ENCODE results near the gene EFEMP1.

The EFEMP1 gene

DNA sequence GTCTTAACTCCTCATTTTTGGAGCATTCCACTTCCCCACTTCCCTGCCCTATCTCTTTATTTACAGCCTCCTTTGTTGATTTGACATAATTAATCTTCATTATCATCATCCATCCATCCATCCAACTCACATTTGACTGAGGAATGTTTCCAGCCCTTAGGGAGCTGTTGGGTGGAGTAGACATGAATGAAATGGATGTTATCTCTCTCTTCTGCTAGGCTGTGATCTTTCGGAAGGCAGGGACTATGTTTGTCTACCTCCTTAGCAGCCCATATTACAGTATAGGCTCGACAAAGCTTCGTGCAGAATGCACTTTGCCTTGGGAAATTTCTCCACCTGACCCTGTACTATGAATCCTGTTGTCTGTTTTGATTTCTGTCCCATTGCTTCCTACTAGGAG, 7.7 kb upstream of the EFEMP1 start:
- no peak for DNase-seq

DNA sequence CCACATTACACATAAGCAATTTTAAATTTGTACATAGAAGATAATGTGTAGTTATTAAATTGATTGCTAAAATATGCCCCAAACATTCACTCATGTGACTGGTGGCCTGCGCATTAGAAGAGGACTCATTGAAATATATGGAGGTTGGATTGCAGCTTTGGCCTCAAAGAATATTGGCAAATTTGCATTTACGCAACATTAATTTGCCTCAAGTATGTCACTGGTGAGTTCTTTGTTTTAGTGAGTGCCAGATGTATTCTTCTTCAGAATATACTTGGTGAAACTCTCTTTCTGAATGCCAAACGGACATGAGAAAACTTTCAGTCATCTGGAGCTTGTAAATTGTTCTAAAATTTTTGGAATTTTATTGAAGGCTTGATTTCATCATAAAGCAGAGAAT, 5.9 kb upstream of the EFEMP1 start:
- DNase-seq = no peak

DNA sequence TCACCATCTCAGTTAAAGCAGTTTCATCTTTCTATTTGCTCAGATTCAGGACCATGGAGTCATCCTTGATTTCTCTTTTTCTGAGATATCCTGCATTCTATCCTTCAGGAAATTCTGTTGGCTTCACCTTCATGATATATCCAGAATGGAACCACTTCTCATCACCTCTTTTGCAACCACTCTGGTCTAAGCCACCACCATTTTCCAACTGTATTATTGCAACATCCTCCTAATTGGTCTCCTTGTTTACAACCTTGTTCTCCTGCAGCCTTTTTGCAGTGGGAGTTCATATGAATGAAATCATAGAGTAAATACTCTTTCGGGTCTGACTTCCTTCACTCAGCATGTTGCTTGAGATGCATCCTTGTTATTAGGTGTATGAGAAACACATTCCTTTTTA, 3.4 kb upstream of the EFEMP1 start:
- no peak for DNase-seq

DNA sequence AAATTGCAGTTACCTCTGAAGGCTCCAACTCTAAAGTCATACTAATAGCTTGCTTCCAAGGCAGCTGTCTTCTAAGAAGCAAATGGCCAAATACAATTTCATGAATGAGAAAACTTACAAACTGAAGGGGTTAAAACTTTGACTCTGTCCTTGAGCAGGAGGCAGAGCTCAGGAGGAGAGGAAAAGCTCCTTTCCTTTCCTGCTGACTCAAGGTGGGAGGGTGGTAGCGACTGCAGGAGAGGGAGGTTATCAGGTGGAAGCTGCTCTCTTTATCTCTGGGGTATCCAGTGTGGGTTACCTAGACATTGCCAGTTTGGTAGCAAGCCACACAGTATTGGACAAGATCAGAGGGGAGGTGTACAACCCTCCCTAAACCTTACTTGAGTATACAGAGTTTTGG, 2.7 kb upstream of the EFEMP1 start:
- no peak for DNase-seq

DNA sequence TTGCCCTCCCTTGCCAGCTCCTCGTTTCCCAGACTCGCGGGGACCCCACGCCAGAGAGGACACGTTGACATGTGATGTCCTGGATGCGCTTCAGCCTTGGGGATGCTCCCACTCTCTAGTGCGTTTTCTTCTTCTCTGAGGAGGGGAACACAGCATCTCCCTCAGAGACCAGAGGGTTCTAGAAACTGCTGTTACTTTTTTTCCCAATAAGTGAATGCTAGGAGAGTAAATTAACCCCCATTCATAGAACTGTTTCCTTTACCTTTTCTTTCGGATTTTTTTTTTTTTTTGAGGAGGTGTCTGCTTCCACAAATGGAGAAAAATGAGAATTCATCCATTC, 370 bp upstream of the EFEMP1 start:
- no peak for DNase-seq

DNA sequence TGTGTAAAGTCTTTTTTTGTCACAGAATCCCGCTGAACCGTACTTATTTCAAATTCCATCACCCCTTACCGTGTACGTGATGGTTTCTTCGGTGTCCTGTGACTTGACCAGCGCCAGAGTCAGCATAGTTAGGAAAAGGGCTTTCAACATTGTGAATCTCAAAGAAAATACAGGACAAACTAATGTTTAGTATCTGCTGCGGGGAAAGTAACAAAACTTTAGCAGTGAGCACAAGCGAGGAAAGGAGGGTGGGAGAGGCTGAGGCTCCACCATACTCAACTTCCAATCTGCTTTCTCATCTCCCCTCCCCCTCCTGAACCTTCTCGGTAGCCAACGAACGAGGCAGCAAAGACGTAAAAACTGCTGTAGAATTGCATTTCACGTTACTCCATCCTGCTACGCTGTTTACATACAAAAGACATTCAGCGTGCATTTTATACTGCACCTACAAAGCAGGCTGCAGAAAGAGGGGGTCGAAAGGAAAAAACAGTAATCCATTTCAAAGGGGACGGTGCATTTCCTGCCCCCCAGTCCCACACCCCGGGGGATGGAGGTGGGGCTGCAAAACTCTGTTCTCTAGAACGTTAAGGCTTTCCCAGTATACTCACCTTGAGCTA, 1.2 kb downstream of the EFEMP1 start:
- no peak for DNase-seq

DNA sequence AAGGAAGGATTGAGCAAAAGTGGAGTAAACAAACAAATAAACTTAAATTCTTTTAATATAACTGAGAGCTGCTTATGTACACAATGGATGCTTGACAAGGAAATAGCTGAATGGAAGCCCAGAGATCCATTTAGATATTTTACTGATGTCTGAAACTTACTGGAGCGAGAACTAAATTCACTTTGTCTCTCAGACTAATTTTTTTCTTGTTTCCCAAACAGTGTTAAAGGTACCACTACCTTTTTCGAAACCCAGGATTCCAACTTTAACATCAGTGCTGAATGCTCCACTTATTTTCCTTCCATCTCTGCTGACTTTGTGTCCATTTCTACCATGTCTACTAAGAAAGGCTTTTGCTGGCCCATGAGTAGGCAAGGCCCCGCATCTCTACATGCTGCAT, 4.0 kb downstream of the EFEMP1 start:
- no peak for DNase-seq

DNA sequence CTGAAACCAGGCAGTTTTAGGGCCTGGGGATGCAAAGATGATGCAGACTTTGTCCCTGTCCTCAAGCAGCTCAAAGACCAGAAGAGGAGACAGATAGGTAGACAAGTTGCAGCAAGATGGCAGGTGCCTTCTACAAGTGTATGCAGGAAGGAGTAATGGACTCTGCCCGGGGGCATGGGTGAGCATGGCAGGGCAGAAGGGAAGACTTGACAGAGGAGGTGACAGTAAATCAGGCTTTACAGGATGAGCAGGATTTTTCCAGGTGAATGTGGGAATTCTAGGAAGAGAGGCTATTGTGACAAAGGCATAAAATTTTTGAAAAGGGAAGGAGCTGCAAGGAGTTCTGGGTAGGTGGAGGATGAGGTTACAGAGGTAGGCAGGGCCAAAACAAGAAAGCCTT, 4.7 kb downstream of the EFEMP1 start:
- no peak for DNase-seq

DNA sequence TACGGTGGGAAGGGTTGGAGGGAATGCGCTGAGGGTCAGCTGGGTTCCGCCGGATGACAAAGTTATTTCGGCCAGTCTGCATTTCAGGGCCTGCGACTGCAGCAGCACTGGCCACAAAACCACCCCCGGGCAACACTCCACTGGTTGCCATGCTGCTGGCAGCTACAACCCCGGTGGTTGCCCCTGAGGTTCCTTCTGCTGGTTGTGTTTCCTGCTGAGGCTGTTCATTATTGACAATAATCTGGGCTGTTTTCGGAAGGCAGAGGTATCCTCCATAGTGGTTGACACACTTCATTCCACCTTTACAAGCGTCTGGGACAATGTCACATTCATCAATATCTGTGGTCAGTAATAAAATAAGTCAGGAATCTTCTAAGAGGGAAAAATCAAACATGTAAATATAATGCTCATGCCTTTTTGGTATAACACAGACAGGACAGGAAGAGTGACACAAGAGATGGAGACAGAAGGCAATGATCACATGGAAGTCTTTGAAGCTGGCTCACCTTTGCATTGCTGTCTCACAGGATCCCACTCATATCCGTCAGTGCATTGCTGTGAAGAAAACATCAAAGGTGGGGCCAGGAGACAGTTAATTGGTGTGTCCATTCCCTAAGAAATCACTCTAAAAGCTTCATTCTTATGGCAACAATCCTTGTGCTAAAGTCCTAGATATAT, 5.7 kb downstream of the EFEMP1 start:
- no peak for DNase-seq

DNA sequence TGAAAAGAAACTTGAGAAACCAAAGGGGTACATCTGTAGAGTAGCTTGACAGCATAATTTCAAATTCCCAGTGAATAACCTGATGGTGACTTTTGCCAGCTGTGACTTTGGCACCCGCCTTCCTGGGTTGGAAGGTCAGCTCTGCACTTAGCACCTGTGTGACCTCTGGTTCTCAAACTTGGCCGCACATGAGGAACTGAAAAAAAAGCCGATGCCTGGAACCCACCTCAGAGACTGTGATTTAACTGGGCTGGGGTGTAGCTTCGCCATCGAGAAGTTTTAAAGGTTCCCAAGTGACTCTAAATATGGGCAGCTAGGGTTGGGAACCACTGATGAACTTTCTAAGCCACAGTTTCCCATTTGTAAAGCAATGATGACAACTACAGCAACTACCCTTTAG, 6.5 kb downstream of the EFEMP1 start:
- no peak for DNase-seq

DNA sequence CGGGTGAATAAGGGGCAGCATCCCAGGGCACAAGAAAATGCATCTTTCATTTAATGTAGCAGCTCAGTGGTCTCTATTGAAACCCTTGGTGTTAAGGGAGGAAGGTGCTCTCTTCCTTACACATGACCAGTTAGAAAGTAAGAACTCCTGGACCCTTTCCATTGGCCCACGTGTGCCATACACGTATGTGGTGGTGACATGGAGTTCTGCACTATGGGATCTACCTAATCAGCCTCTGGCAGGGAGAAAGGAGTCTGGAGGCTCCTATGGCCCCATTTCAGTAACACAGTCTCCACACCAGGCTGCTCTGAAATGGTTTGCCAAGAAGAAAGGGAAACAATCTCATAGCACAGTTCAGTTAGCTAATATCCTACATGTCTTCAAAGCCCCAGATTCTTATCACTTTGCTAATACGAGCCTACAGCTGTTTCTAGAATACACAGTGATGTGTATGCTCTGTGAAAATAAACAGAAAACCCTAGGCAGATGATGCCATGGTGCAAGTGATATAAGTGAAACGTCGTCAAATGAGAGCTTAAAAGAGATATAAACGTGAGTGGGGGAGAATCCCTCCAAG, 7.0 kb downstream of the EFEMP1 start:
- no peak for DNase-seq

DNA sequence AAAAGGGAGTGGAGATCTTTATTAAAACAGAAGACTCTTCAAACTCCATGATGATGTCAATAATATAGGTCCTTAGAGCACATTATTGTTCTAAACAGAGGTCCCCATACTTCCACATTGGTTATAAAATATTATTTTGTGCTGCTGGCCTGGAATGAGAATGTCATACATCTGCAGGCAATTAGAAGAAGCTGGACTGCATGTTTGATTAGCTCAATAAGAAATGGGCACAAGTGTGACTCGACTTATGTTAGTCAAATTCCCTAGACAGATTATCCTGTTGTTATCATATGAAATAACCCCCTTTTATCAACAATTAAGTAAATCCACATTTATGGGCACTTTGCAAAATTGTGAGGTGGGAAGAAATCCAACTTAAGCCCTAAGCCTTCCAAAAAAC, 8.8 kb downstream of the EFEMP1 start:
- DNase-seq = no peak

DNA sequence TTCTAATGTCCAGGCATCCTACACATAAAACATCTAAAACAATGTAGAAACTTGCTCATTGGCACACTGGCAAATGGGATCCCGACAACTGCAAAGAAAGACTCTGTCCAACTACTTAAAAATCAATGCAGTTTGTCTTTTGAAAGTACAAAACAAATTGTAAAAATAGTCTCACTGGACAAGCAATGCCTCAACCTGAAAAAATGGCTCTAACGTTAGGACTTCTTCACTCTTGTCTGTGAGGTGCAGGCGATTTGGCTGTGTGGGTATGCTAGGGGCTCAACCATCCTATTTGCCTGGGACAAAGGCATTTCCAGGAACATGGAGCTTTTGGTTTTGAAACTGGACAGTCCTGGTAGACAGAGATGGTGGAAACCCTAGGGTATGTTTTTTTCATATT, 10.7 kb downstream of the EFEMP1 start:
- no peak for DNase-seq

DNA sequence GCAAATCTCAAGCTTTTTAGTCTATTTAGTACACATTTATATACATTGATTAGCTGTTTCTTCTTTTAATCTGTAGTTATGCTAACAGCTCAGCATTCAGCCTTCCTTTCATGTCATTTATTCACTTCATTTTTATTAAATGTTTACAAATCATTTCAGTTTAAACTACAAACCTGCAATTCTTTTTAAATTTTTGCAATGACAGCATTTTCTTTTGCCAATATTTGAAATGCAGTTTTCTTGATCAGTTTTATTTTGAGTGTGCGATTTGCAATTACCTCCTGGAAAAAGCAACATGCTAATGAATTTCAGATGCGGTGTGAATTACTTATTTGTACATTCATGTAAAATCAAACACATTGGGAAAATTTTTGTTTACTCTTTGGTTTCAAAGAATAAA, 13.5 kb downstream of the EFEMP1 start:
- no peak for DNase-seq

DNA sequence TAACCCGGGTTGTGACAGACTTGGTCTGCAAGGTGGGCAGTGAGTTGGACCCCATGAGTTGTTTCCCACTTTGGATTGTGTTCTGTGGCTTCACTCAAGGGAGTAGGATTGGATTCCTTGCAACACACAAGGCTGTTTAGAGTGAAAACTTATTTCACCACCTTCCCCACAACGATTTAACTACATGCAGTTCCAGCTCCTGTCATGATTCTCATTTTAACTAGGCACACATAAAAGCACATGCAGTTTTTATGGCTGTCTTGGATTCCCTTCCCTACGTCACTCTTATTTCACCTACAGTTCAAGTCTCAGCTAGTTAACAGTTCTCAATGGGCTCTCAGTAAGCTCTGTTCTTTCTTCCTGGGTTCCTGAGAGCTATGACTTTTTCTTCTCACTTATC, 15.9 kb downstream of the EFEMP1 start:
- no peak for DNase-seq

DNA sequence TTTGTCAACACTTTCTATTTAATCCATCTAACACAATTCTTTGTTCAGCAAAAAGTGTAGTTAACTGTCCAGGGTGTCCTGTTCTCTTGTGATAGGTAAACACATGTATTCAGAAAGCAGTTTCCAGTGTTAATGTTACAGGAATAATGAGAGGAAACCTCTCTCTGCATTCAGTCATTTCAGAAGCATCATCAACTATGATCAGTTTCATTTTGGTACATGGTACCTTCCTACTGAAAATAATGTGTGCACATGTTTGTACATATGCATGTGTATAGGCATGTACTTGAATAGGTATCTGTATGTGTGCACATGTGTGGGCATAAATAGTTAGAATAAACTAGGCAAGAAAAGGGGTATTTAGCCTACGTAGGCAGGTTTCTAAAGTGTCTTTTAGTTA, 16.6 kb downstream of the EFEMP1 start:
- DNase-seq = no peak

DNA sequence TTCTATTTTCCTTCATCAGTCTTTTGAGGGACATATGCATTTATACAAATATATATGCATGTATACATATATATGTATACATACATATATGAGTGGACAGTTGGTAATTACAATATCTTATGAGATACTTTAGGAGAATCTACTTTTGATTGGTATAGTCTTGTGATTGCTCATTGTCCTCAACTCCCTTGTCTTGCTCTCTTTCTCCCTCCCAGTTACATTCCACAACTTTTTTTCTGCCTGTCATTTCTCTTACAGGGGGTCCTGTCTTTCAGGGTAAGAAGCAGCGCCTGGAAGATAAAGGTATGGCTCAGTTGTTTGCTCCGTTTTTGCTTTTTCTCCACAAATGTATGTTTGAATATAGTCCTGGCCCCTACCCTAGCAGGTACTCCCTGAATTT, 19.9 kb downstream of the EFEMP1 start:
- DNase-seq = no peak

DNA sequence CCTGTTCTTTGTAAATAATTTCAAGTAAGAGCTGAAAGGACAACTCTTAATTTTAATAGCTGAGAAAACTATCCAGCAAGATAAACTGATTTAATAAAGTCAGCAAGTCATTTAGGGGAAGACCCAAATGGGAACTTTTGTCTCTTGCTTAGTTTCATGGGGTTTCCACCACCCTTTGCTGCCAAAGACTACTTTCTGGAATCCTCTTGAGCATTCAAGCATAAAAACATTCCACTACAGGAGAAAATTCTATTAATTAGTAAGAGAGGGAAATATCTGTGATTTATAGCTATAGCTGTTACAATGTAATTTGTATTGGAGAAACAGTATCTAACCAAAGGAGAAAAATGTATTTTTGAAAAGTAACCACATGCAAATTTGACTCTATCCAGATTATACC, 20.6 kb downstream of the EFEMP1 start:
- no peak for DNase-seq

DNA sequence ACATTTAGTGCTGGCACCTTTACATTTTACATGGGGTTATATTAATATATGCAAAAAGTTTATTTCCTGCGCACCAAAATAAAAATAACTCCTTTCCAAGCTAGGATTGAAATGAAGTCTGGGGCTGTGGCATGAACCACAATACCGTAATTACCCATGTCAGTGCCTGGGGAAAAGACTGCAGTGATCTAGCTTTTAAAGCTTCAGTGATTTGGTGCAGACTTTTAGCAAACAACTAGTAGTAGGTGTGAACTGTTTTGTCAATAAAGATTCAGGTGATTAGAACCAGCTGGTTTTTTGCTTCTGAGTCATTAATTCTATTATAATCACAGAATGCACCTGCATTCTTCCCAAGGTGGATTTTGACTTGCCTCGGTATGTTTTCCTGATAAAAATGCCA, 21.2 kb downstream of the EFEMP1 start:
- DNase-seq = no peak

DNA sequence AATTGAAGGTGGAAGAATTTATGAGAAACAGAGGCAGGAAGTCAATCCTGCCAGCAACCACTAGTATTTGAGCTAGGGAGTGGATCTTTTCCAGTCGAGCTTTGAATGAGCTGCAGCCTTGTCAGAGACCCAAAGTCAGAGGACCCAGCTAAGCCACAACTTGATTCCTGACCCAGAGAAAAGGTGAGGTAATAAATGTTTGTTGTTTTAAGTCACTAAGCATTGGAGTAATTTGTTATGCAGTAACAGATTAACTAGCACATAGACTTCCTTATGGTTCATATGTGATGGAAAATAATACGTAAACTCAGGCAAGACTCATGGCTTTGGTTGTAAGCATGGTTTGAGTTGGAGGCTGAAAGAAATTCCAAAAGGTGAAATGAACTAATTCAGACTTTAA, 21.6 kb downstream of the EFEMP1 start:
- no peak for DNase-seq

DNA sequence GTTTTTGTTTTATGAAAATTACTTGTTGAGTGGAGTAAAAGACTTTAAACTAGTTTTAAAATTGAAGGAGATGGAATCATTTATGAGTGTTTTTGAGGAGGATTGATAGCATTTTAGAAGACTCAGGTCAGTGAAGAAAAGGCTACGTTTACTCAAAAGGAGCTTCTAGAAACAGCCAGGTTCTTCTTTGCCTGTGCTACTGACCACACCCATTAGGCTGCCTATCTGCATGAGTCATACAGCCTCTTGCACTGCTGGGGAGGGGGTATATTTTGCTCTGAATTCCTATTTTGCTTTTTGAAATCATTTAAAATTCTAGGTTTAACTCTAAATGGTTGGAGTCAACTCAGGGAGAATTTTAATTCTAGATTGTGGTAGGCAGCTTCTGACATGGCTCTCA, 22.3 kb downstream of the EFEMP1 start:
- no peak for DNase-seq

DNA sequence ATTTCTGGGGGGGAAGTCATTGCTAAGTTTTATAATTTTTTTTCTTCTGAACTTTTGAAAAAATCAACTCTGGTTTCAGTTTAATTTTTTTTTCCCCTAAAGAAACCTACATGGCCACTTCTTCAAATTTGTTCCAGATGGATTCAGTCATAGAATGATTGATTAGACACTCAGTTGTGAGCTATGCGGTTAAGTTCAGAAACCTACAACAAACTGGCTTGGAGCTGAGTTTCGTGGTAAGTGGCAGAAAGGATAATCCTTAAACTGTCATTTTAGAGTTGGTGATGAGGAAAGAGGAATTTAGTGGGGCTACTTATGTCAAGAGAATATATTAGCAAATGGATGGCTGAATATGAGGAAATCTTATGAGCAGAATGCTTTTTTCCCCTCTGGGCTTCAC, 23.7 kb downstream of the EFEMP1 start:
- DNase-seq = no peak

DNA sequence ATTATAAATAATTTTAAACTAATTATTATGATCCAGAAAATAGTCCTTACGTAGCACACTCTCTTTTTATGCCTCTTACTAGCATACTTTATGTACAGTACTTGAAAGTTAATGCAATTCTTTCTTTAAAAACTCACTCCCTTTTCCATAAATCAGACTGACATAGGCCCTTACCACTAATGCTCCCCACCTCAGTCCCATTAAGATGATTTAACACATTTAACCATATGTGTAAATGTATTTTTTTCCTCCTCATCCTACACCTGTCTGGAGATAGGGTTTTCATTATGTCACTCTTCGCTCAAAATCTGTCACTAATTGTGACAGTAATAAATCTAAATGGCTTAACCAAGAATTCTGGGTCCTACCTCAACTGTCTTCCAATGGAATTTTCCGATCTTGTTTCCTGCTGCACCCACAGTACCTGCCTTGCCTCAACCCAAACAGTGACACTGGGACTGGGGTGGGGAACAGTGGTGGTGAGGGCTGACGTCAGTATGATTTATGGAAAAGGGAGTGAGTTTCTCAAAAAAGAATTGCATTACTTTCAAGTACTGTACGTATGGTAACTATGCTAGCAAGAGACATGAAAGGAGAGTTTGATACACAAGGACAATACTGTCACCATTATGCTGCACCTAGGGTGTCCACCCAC, 25.1 kb downstream of the EFEMP1 start:
- no peak for DNase-seq

DNA sequence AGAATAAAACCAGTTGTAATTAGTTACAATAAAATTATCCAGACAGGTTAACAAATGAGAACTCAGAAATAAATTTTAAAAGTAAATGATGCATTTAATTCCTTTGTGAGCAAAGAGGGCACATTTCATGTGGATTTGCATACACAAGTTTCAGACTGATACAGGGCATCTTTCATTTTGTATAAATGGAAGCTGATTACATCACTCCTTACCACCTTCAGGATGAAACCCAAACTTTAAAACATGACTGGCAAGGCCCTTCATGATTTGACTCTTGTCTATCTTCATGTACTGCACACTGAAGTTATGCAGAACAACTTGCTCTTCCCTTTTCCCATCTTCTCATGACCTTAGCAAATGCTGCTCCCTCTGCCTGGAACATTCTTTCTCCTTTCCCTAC, 26.9 kb downstream of the EFEMP1 start:
- DNase-seq = no peak

DNA sequence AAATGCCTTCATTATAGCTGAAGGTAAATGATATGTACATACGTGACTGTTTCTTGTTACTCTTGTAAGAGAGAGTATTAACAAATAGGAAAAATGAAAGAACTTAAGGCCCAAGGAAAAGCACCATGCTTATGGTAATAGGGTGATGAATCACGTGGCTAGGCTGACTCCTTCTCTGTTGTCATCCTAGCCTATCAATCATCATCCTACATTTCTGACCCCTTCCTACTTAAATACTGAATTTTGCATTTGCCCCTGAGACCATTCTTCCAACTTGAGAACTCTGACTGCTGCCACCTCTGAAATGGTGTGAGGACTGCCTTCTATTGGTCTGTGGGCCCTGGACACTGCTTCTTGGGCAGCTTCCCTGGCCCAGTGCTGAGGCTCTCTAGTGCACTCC, 28.9 kb downstream of the EFEMP1 start:
- DNase-seq = no peak

Data from stimulated activated CD4-positive, alpha-beta T cell treated with anti-CD3 and anti-CD28 coated beads, Interleukin-4, amount 100 ng/mL, for 4 hours (primary cell).